Central memory CD8-positive, alpha-beta T cell (primary cell): ENCODE data around the gene TSPAN9.

ENCODE experiments used
- ATAC-seq: fragments of 150-1000 bp; cut with Tn5 transposase; replicated peaks from 2 replicates; pipeline ENCODE4 v1.10.0; 2022; ENCODE audit warnings: mild to moderate bottlenecking, moderate FRiP score, moderate number of reproducible peaks; ENCODE audit not compliant: poor library complexity, severe bottlenecking; ENCODE audit errors: extremely low read depth
- DNase-seq, 2 donors: peaks; one replicate each; pipeline ENCODE4 v3.0.0; 2021; ENCODE audit warnings: low spot score in 2 of 2
- H3K27ac Mint-ChIP-seq: one replicate; pipeline ENCODE4 v1.8.0; 2022; ENCODE audit warnings: low read depth, mild to moderate bottlenecking, moderate library complexity, mixed read lengths
- H3K27me3 Mint-ChIP-seq: one replicate; pipeline ENCODE4 v1.8.0; 2022; ENCODE audit warnings: mixed read lengths
- H3K36me3 Mint-ChIP-seq: one replicate; pipeline ENCODE4 v1.8.0; 2022; ENCODE audit warnings: mild to moderate bottlenecking, moderate library complexity, mixed read lengths; ENCODE audit not compliant: insufficient read depth
- H3K4me1 Mint-ChIP-seq: one replicate; pipeline ENCODE4 v1.8.0; 2022; ENCODE audit warnings: mixed read lengths
- H3K4me3 Mint-ChIP-seq: one replicate; pipeline ENCODE4 v1.8.0; 2022; ENCODE audit warnings: mild to moderate bottlenecking, moderate library complexity, mixed read lengths
- H3K9me3 Mint-ChIP-seq: one replicate; pipeline ENCODE4 v1.8.0; 2022; ENCODE audit warnings: mixed read lengths

The TSPAN9 gene

GRCh38 chr12:3217683-3218079 lies 140.5 kb downstream of the TSPAN9 start:
- H3K9me3 Mint-ChIP-seq: no peaks in the 10 kb centered on the region
- DNase-seq (no peak), ATAC-seq (no peak)
- H3K27ac Mint-ChIP-seq: no peak overlapping the region
- H3K27me3 Mint-ChIP-seq: peaks cover 26% of the 10 kb centered on the region
- H3K36me3 Mint-ChIP-seq: peaks cover 2% of the 10 kb centered on the region
- H3K4me1 Mint-ChIP-seq: no peaks in the 10 kb centered on the region
- H3K4me3 Mint-ChIP-seq: no peak overlapping the region

GRCh38 chr12:3218228-3219171 lies 141.3 kb downstream of the TSPAN9 start:
- DNase-seq (no peak), ATAC-seq (no peak)
- Mint-ChIP-seq H3K27me3 (peaks cover 23% of the 10 kb centered on the region), H3K9me3 (no peaks in the 10 kb centered on the region), H3K27ac (no peak overlapping the region), H3K4me3 (no peak overlapping the region), H3K4me1 (no peaks in the 10 kb centered on the region), H3K36me3 (peaks cover 2% of the 10 kb centered on the region)

GRCh38 chr12:3219233-3219632 lies 142.1 kb downstream of the TSPAN9 start:
- H3K36me3 Mint-ChIP-seq: peaks cover 2% of the 10 kb centered on the region
- H3K27me3 Mint-ChIP-seq: peaks cover 25% of the 10 kb centered on the region
- H3K9me3 Mint-ChIP-seq: no peaks in the 10 kb centered on the region
- no peak overlapping the region for H3K4me3 Mint-ChIP-seq
- H3K4me1 Mint-ChIP-seq: no peaks in the 10 kb centered on the region
- DNase-seq (no peak), ATAC-seq (no peak)
- no peak overlapping the region for H3K27ac Mint-ChIP-seq

- no peak for ATAC-seq
Measured at GRCh38 chr12:3220382-3221321, 143.5 kb downstream of the TSPAN9 start.

GRCh38 chr12:3222306-3222705 lies 145.1 kb downstream of the TSPAN9 start:
- no peak overlapping the region for H3K4me3 Mint-ChIP-seq
- peaks cover 2% of the 10 kb centered on the region for H3K36me3 Mint-ChIP-seq
- H3K27ac Mint-ChIP-seq: no peak overlapping the region
- peaks cover 28% of the 10 kb centered on the region for H3K27me3 Mint-ChIP-seq
- H3K9me3 Mint-ChIP-seq: no peaks in the 10 kb centered on the region
- no peak for ATAC-seq
- H3K4me1 Mint-ChIP-seq: no peaks in the 10 kb centered on the region
- DNase-seq: no peak

More at GRCh38 chr12:3220382-3221321, 143.5 kb downstream of the TSPAN9 start:
- H3K27me3 Mint-ChIP-seq: peaks cover 28% of the 10 kb centered on the region
- no peak overlapping the region for H3K4me3 Mint-ChIP-seq
- DNase-seq: no peak
- H3K36me3 Mint-ChIP-seq: peaks cover 2% of the 10 kb centered on the region
- no peak overlapping the region for H3K27ac Mint-ChIP-seq
- H3K4me1 Mint-ChIP-seq: no peaks in the 10 kb centered on the region
- no peaks in the 10 kb centered on the region for H3K9me3 Mint-ChIP-seq

- DNase-seq (no peak), ATAC-seq (no peak)
- no peak overlapping the region for H3K4me3 Mint-ChIP-seq
- peaks cover 2% of the 10 kb centered on the region for H3K36me3 Mint-ChIP-seq
- H3K9me3 Mint-ChIP-seq: no peaks in the 10 kb centered on the region
- H3K4me1 Mint-ChIP-seq: no peaks in the 10 kb centered on the region
- H3K27me3 Mint-ChIP-seq: peaks cover 31% of the 10 kb centered on the region
- H3K27ac Mint-ChIP-seq: no peak overlapping the region
Measured at GRCh38 chr12:3222979-3223378, 145.8 kb downstream of the TSPAN9 start.

GRCh38 chr12:3223601-3224529 lies 146.7 kb downstream of the TSPAN9 start:
- Mint-ChIP-seq H3K27me3 (peaks cover 40% of the 10 kb centered on the region), H3K9me3 (no peaks in the 10 kb centered on the region), H3K4me1 (no peaks in the 10 kb centered on the region), H3K36me3 (peaks cover 2% of the 10 kb centered on the region), H3K4me3 (no peak overlapping the region), H3K27ac (no peak overlapping the region)
- no peak for ATAC-seq
- DNase-seq: no peak

- Mint-ChIP-seq H3K36me3 (peaks cover 2% of the 10 kb centered on the region), H3K27me3 (peaks cover 47% of the 10 kb centered on the region), H3K4me3 (no peak overlapping the region), H3K9me3 (no peaks in the 10 kb centered on the region), H3K27ac (no peak overlapping the region), H3K4me1 (no peaks in the 10 kb centered on the region)
- ATAC-seq (no peak), DNase-seq (no peak)
Measured at GRCh38 chr12:3224530-3224903, 147.3 kb downstream of the TSPAN9 start.

- no peak for ATAC-seq
- H3K4me3 Mint-ChIP-seq: no peak overlapping the region
- peaks cover 2% of the 10 kb centered on the region for H3K36me3 Mint-ChIP-seq
Measured at GRCh38 chr12:3225154-3225795, 148.1 kb downstream of the TSPAN9 start.

GRCh38 chr12:3225796-3226180 lies 148.6 kb downstream of the TSPAN9 start:
- ATAC-seq (no peak), DNase-seq (no peak)
- peaks cover 2% of the 10 kb centered on the region for H3K36me3 Mint-ChIP-seq
- no peaks in the 10 kb centered on the region for H3K9me3 Mint-ChIP-seq
- peaks cover 50% of the 10 kb centered on the region for H3K27me3 Mint-ChIP-seq
- H3K4me3 Mint-ChIP-seq: no peak overlapping the region
- H3K27ac Mint-ChIP-seq: no peak overlapping the region
- H3K4me1 Mint-ChIP-seq: no peaks in the 10 kb centered on the region

More at GRCh38 chr12:3225154-3225795, 148.1 kb downstream of the TSPAN9 start:
- H3K27me3 Mint-ChIP-seq: peaks cover 50% of the 10 kb centered on the region
- no peaks in the 10 kb centered on the region for H3K4me1 Mint-ChIP-seq
- DNase-seq: no peak
- no peaks in the 10 kb centered on the region for H3K9me3 Mint-ChIP-seq
- no peak overlapping the region for H3K27ac Mint-ChIP-seq

GRCh38 chr12:3226264-3226663 lies 149.1 kb downstream of the TSPAN9 start:
- no peaks in the 10 kb centered on the region for H3K9me3 Mint-ChIP-seq

More at GRCh38 chr12:3226264-3226663, 149.1 kb downstream of the TSPAN9 start:
- Mint-ChIP-seq H3K27ac (no peak overlapping the region), H3K36me3 (peaks cover 2% of the 10 kb centered on the region), H3K4me3 (no peak overlapping the region), H3K27me3 (peaks cover 54% of the 10 kb centered on the region), H3K4me1 (no peaks in the 10 kb centered on the region)
- no peak for ATAC-seq
- DNase-seq: no peak
